ENCODE data around the gene CYP4F2.
"Not testable (repeated sequence)": the region's sequence is repeated elsewhere in the genome, so short reads cannot be mapped to it uniquely, and the experiment has no call there.

CYP4F2 gene

DNA sequence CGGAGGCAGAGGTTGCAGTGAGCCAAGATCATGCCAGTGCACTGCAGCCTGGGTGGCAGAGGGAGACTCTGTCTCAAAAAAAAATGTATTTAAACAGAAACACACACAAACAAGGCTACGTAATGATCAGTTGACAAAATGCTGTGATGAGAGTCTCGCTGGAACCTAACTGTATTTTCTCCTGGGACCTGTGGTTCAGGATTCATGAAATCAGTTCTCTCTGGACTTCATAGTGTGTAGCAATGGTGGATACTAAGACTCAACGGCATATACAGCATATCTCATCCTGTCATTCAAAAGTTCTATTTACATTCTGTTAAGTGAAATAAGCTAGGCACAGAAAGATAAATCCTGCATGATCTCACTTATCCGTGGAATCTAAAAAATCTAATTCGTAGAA lies 37.4 kb downstream of the CYP4F2 start:
- DNase-seq (ENCODE audit: extremely low read depth in 1 of 2, low read depth in 1 of 2), result no peak

DNA sequence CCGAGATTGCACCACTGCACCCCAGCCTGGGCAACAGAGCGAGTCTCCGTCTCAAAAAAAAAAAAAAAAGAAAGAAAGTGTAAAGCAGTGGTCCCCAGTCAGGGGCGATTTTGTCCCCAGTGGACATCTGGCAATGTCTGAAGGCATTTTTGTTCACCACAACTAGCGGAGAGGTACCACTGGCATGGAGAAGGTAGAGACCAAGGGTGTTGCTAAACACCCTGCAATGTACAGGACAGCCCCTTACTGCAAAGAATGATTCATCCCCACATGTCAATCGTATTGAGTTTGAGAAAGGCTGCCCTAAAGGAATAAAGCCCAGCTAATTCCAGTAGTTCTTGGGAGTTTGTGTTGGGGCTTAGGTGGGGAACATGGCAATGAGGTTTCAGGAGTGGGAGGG lies 38.7 kb downstream of the CYP4F2 start:
- no peak for DNase-seq (ENCODE audit: extremely low read depth in 1 of 2, low read depth in 1 of 2)

DNA sequence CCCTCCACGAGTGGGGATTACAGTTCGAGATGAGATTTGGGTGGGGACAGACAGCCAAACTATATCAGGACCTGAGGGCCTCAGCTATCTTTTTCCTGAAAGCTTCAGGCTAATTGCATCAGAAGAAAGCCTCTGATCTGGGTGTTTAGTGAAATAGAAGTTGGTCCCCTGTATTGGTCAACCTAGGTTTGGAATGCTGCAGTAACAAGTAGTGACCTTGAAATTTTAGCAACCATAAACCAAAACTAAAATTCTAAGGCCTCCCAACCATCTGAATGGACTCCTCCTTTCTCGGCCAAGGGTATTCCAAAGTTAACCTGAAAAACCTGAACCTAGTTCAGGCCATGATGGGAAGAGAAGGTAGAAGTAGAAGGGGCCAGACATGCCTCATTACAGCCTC lies 47.5 kb downstream of the CYP4F2 start:
- no peak for DNase-seq (ENCODE audit: extremely low read depth in 1 of 2, low read depth in 1 of 2)

DNA sequence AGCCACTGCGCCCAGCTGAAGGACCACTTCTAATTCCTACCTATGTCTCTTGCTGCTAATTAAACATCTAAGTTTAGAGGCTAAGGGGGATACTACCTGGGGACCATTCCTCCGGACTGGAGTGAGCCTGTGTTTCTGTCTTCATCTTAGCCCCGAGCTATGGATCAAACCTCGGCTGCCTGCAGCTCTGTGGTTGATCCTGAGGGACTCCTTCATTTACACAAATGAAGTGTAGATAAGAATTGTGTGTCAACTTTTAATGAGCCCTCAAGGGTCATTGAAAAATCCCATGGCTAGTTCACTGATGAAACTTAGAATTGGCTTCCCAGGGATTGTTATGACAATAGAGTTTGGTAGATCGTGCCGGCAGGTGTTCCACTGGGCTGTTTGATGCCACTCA lies 51.0 kb downstream of the CYP4F2 start:
- DNase-seq (ENCODE audit: extremely low read depth in 1 of 2, low read depth in 1 of 2), result no peak

DNA sequence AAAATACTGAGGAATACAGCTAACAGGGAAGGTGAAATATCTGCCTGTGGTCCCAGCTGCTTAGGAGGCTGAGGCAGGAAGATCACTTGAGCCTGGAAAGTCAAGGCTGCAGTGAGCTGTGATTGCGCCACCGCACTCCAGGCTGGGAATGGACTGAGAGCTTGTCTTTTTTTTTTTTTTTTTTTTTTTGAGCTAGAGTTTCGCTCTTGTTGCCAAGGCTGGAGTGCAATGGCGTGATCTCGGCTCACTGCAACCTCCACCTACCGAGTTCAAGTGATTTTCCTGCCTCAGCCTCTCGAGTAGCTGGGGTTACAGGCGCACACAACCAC lies 54.0 kb downstream of the CYP4F2 start:
- not testable (repeated sequence) for DNase-seq (ENCODE audit: extremely low read depth in 1 of 2, low read depth in 1 of 2)

DNA sequence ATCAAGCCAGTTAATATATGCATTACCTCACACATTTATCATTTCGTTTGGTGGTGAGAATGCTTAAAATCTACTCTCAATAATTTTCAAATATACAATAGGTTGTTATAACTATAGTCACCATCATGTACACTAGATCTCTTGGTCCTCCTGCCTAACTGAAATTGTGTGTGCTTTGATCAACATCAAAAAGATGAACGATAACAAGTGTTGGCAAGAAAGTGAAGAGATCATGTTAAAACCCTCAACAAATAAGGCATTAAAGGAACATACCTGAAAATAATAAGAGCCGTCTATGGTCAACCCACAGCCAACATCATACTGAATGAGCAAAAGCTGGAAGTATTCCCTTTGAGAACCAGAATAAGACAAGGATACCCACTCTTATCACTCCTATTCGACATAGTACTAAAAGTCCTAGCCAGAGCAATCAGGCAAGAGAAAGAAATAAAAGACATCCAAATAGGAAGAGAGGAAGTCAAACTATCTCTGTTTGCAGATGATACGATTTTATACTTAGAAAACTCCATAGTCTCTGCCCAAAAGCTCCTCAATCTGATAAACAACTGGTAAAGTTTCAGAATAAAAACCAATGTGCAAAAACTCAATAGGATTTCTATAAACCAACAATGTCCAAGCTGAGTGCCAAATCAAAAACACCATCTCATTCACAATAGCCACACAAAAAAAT lies 54.5 kb downstream of the CYP4F2 start:
- DNase-seq (ENCODE audit: extremely low read depth in 1 of 2, low read depth in 1 of 2), result no peak

DNA sequence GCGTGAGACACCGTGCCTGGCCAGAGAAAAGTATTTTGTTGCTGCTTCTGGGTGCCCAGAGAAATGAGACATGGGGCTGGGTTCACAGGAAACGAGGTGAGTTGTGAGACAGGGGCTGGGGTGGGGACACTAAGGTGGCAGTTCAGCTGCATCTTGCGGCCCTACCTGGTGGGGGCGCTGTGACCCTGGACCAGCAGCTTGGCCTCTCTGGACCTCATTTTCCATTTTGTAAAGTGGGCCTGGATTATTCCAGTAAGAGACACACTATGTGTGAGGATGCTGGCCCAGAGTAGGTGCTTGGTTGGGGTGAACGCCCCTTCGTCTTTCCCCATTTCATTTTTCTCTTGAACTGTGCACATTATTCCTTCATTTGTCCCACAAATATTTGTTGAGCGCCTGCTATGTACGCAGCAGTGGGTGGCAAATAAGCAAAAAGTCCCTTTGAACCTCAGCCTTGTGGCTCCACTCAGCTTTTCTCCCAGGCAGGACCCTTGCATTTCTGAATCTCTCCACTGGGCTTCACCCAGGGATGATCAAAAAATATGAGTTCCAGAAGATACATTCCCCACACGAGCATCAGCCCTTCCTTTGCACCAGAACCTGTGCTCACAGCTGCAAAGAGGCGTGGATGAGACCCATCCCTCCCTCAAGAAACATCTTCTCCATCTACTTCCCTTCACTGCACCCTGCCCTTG lies 55.9 kb downstream of the CYP4F2 start:
- no peak for DNase-seq (ENCODE audit: extremely low read depth in 1 of 2, low read depth in 1 of 2)

DNA sequence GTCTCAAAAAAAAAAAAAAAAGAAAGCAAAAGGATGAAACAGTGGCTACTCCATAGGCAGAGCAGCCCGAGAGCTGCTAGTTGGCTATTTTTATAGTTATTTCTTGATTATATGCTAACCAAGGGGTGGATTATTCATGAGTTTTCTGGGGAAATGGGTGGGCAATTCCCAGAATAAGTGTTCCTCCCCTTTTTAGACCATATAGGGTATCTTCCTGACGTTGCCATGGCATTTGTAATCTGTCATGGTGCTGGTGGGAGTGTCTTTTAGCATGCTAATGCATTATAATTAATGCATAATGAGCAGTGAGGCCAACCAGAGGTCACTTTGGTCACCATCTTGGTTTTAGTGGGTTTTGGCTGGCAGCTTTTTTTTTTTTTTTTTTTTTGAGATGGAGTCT lies 57.0 kb downstream of the CYP4F2 start:
- no peak for DNase-seq (ENCODE audit: extremely low read depth in 1 of 2, low read depth in 1 of 2)

DNA sequence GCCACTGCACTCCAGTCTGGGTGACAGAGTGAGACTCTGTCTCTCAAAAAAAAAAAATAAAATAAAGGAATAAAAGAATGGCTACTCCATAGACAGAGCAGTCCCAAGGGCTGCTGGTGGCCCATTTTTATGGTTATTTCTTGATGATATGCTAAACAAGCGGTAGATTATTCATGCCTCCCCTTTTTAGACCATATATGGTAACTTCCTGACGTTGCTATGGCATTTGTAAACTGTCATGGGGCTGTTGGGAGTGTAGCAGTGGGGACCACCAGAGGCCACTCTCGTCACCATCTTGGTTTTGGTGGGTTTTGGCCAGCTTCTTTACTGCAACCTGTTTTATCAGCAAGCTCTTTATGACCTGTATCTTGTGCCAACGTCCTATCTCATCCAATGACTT lies 58.0 kb downstream of the CYP4F2 start:
- not testable (repeated sequence) for DNase-seq (ENCODE audit: extremely low read depth in 1 of 2, low read depth in 1 of 2)

DNA sequence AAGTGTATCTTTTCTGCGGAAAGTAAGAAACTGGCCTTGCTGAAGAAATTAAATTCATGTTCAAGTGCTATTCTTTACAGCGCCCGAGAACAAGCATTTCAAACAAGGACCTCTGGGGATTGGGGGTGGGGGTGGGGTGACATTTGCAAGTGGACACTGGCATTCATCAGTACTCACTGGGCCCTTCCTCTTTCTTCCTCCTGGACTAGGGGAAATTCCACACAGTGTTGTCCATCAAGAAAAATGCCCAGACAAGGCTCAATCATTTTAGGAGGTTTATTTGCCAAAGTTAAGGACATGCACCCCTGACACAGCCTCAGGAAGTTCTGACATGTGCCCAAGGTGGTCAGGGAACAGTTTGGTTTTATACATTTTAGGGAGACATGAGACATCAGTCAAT lies 59.5 kb downstream of the CYP4F2 start:
- DNase-seq (ENCODE audit: extremely low read depth in 1 of 2, low read depth in 1 of 2), result no peak

DNA sequence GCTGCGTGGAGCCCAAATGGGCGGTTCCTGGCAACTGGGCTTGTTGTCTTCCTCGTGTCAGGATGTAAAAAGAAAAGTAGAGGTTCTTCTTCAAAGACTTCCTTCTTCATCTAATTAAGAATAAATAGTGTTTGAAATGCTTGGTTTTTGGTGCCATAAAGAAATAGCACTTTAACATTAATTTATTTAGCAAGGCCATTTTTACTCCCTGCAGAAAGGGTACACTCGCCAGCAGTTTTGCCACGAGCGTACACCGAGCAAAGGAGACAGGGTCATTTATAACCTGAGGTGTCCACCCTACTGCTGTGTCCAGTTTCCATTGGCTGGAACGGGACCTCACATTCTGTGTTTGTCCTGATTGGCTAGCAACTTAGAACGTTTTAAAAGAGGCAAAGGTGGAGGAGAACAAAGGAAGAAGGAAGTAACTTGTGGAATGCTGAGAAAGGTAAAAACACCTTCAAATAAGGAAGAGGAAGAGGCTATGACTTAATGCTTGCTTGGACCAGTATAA lies 60.6 kb downstream of the CYP4F2 start:
- no peak for DNase-seq (ENCODE audit: extremely low read depth in 1 of 2, low read depth in 1 of 2)

DNA sequence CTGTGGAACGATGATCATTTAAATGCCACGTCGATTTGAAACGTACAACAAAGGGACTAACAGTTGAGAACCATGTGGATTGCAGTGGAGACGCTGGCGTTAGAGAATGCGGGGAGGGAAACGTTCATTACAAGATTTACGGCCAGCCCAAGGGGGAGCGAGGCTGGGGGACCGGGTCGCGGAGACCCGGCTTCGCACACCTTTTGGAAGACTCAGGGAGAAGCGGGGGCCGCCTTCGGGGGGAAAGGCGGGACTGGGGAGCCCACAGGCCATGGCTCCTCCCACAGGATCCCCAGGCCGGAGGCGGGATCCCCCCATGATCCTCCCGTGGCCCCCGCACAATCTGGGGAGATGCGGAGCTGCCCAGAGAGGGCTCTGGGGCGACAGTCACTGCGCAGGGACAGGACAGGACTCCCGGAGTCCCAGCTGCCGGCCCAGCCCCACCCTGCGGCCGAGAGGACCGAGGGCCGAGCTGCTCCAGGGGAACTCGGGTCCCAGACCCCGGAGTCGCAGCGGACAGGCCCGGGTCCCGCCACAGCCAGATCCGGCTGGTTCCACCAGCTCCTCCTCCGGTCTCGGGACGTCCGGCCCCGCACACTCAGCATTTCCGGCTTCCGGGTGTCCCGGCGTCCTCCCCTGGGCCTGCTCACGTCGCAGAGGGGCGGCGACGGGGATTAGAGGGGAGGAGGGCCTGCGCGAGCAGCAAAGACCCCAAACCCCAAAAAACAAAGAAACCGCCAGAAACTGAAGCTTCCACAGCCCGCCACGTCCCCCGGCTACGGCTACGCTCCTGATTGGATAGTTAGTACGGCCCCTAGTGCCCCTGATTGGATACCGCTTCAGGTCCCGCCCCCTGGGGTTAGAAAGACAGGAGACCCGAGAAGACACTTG lies 61.3 kb downstream of the CYP4F2 start:
- DNase-seq (ENCODE audit: extremely low read depth in 1 of 2, low read depth in 1 of 2), result peak; percentile 91 to 92

DNA sequence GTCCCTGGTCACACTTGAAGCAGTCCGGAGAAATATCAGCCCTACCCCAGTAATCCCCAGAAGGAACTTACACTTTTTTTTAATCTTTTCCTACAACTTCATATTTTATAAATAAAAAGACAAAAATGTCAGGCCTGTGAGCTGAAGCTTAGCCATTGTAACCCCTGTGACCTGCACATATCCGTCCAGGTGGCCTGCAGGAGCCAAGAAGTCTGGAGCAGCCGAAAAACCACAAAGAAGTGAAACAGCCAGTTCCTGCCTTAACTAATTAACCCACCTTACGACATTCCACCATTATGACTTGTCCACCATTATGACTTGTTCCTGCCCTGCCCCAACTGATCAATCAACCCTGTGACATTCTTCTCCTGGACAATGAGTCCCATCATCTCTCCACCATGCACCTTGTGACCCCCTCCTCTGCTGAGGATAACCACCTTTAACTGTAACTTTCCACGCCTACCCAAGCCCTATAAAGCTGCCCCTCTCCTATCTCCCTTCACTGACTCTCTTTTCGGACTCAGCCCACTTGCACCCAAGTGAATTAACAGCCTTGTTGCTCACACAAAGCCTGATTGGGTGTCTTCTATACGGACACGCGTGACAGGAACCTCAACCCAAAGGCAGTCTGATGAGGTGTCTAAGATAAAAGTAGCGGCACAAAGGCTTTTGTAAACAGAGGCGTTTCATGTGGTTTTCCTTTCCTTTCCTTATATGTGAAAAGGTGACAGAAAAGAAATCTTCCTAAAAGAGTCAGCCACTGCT lies 62.1 kb downstream of the CYP4F2 start:
- DNase-seq (ENCODE audit: extremely low read depth in 1 of 2, low read depth in 1 of 2), result peak; percentile 30 to 44

DNA sequence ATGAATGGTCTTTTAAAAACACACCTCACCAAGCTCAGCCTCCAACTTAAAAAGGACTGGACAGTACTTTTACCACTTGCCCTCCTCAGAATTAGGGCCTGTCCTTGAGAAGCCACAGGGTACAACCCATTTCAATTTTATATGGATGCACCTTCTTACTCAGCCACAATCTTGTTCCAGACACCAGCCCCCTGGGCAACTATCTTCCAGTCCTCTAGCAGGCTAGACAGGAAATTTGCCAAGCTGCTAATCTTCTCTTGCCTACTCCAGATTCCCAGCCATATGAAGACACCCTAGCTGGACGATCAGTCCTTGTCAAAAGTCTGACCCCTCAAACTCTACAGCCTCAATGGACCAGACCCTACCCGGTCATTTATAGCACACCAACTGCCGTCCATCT lies 63.6 kb downstream of the CYP4F2 start:
- not testable (repeated sequence) for DNase-seq (ENCODE audit: extremely low read depth in 1 of 2, low read depth in 1 of 2)

DNA sequence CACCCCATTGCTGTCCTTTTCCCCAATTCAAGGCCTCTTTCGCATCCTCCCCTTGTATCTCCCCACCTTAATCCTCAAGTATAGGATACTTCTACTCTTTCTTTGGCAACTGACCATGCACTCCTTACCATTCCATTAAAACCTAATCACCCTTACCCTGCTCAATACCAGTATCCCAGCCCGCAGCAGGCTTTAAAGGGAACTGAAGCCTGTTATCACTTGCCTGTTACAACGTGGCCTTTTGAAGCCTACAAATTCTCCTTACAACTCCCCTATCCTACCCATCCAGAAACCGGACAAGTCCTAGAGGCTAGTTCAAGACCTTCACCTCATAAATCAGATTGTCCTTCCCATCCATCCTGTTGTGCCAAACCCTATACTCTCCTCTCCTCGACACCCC lies 66.2 kb downstream of the CYP4F2 start:
- no peak for DNase-seq (ENCODE audit: extremely low read depth in 1 of 2, low read depth in 1 of 2)

DNA sequence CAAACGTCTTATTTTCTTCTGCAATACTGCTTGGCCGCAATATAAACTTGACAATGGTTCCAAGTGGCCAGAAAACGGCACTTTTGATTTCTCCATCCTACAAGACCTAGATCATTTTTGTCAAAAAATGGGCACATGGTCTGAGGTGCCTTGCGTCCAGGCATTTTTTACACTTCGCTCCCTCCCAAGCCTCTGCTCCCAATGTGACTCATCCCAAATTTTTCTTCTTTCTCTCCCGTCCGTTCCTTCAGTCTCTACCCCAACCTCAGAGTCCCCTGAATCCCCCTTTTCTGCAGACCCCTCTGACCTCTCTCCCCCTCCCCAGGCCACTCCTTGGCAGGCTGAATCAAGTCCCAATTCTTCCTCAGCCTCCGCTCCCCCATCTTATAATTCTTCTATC lies 68.1 kb downstream of the CYP4F2 start:
- no peak for DNase-seq (ENCODE audit: extremely low read depth in 1 of 2, low read depth in 1 of 2)

DNA sequence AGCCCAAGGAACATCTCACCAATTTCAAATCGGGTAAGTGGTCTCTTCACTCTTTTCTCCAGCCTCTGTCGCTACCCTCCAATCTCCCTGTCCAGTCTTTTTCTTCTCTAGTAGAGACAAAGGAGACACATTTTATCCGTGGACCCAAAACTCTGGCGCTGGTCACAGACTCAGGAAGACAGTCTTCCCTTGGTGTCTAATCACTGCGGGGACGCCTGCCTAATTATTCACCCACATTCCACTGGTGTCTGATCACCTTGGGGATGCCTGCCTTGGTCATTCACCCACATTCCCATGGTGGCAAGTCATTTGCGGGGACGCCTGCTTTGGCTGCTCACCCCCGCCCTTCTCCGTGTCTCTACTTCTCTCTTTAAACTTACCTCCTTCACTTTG lies 68.6 kb downstream of the CYP4F2 start:
- no peak for DNase-seq (ENCODE audit: extremely low read depth in 1 of 2, low read depth in 1 of 2)

DNA sequence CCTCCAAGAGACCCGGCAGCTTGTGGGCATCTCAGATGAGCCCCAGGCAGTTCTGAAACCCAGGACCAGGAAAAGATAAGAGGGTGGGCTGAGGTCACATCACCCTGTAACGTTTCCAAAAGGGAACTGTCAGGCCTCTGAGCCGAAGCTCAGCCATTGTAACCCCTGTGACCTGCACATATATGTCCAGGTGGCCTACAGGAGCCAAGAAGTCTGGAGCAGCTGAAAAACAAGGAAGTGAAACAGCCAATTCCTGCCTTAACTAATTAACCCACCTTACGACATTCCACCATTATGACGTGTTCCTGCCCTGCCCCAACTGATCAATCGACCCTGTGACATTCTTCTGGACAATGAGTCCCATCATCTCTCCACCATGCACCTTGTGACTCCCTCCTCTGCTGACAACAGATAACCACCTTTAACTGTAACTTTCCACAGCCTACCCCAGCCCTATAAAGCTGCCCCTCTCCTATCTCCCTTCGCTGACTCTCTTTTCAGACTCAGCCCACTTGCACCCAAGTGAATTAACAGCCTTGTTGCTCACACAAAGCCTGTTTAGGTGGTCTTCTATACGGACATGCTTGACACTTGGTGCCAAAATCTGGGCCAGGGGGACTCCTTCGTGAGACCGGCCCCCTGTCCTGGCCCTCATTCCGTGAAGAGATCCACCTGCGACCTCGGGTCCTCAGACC lies 69.1 kb downstream of the CYP4F2 start:
- DNase-seq (ENCODE audit: extremely low read depth in 1 of 2, low read depth in 1 of 2), result not testable (repeated sequence)

DNA sequence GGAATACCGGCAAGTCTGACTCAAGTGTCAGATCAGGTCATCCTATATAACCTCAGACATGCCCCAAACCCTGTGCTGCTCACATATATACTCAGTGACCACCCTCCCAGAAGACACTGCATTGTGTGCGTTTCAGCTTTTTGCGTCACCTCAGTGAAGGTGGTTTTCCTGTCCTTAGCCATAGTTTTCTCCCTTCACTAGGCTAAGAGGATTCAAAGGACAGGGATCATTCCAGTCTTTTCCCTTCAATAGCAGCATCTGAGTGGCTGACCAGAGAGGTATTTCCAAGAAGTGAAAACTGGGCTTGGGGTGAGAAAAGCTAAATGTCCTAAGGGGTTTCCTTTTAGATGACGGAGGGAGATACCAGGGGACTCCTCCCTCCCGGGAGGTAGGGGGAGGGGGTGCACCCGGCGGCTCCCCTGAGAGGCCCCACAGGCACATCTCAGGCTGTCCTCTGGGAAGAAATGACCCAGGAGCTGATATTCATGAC lies 69.7 kb downstream of the CYP4F2 start:
- no peak for DNase-seq (ENCODE audit: extremely low read depth in 1 of 2, low read depth in 1 of 2)

All from activated CD8-positive, alpha-beta memory T cell treated with anti-CD3 and anti-CD28 coated beads for 1 hour (primary cell).